Spleen (tissue), 11 donors: ENCODE measurements around the gene TXNRD2. TPM values are rescaled to one million over a fixed set of nuclear protein-coding genes. Genes with fewer than 3 reads are reported as not detected.
A peak's percentile ranks its signal among the peaks of the same experiment; 100 is the strongest.

Source experiments
- DNase-seq: peaks from one replicate; pipeline ENCODE4 v3.0.0-alpha.2; 2020
- H3K27ac ChIP-seq, 8 donors: fragments of 200-600 bp; sonication (generic) in 7 of 8; 1 replicate in 4 of 8; 2 replicates in 4 of 8; pipeline versions ENCODE4 v1.5.0 to v1.8.0; 2016 to 2021; ENCODE audit warnings: inconsistent platforms in 4 of 8, mild to moderate bottlenecking in 4 of 8, moderate library complexity in 1 of 8
- H3K27me3 ChIP-seq, 7 donors: fragments of 200-600 bp; sonication (generic) in 6 of 7; replicated peaks in 1 of 7; 1 replicate in 4 of 7; 2 replicates in 3 of 7; pipeline versions ENCODE4 v1.5.0 to v1.8.0; 2016 to 2021; ENCODE audit warnings: inconsistent platforms in 3 of 7, mild to moderate bottlenecking in 1 of 7
- H3K36me3 ChIP-seq, 6 donors: fragments of 200-600 bp; sonication (generic) in 5 of 6; 1 replicate in 4 of 6; 2 replicates in 2 of 6; pipeline versions ENCODE4 v1.5.0 to v1.8.0; 2016 to 2021; ENCODE audit warnings: inconsistent platforms in 2 of 6
- H3K4me1 ChIP-seq, 6 donors: fragments of 200-600 bp; sonication (generic) in 5 of 6; 1 replicate in 3 of 6; 2 replicates in 3 of 6; pipeline versions ENCODE4 v1.5.0 to v1.8.0; 2016 to 2021; ENCODE audit warnings: inconsistent platforms in 3 of 6
- H3K4me3 ChIP-seq, 8 donors: fragments of 200-600 bp; sonication (generic) in 7 of 8; 1 replicate in 4 of 8; 2 replicates in 4 of 8; pipeline versions ENCODE4 v1.5.0 to v1.8.0; 2016 to 2021; ENCODE audit warnings: inconsistent platforms in 4 of 8, mild to moderate bottlenecking in 4 of 8, moderate library complexity in 2 of 8
- H3K9me3 ChIP-seq, 8 donors: fragments of 200-600 bp; sonication (generic) in 7 of 8; 1 replicate in 4 of 8; 2 replicates in 4 of 8; pipeline versions ENCODE4 v1.5.0 to v1.8.0; 2016 to 2021; ENCODE audit warnings: inconsistent platforms in 4 of 8
- CTCF ChIP-seq, 11 experiments: fragments of 200-600 bp in 7 of 11; fragments of 450-650 bp in 4 of 11; sonication (generic) in 4 of 11; IDR thresholded peaks in 8 of 11; conservative IDR thresholded peaks in 3 of 11; 1 replicate in 7 of 11; 2 replicates in 4 of 11; pipeline versions ENCODE4 v1.4.0 to v1.8.0; 2016 to 2021; ENCODE audit warnings: antibody characterized with exemption in 11 of 11, inconsistent platforms in 4 of 11, mild to moderate bottlenecking in 1 of 11
- POLR2A ChIP-seq, 3 donors: fragments of 450-650 bp; IDR thresholded peaks; one replicate each; pipeline ENCODE4 v1.5.1; 2017; ENCODE audit warnings: antibody characterized with exemption in 3 of 3, mild to moderate bottlenecking in 1 of 3
- POLR2AphosphoS5 ChIP-seq, 3 donors: sonication (generic); formaldehyde crosslinking; IDR thresholded peaks; one replicate each; pipeline ENCODE4 v1.5.1; 2017; ENCODE audit warnings: antibody characterized with exemption in 3 of 3
- WGBS, 5 donors: extraction: QIAGEN DNeasy Blood & Tissue Kit in 3 of 5; methylation state at CpG; one replicate each; pipeline versions ENCODE4 v1.1.5 to v1.1.7; 2013 to 2018; 5-methylcytosine and 5-hydroxymethylcytosine counted together
- intact Hi-C: fragments of 100-400 bp; cut with DNase I; formaldehyde crosslinking; loops from one replicate; pipeline ENCODE4 v1.15.0; 2023; ENCODE audit warnings: low total_unique reads
- polyA plus RNA-seq, 3 donors: library from polyadenylated mRNA; stranded (reverse); fragments of 200-250 nt; gene quantifications; one replicate each; pipeline ENCODE4 v1.2.1, GENCODE V29; 2013
- total RNA-seq, 7 donors: library from RNA; depleted of rRNA in 3 of 7; stranded (reverse); fragments of >200 nt in 3 of 7; fragmentation: NEBNext Ultra II Directional in 4 of 7; extraction: Animal tissue kit (Norgen Biotek cat#: 25700) in 4 of 7; gene quantifications; one replicate each; pipeline versions ENCODE4 v1.1.0 to v1.2.1, GENCODE V29; 2016 to 2021
- donor health status: healthy with polysubstance abuse.
- donor health status: DM: no; HTN: no; CAD: no; lungs with moderate emphysema.
- donor health status: DM: no; HTN: no; CAD: no.
- donor health status: Bipolar disorder and iron deficiency.
- donor health status: healthy.
- donor health status: DM: no; HTN: no; CAD: no.
- donor health status: DM: yes; HTN: yes; CAD: no.

Gene TXNRD2
- total and polyA plus RNA-seq, 10 donors, result 21.6 to 45.9 (median 35.5) TPM

GRCh38 chr22:19974268-19974861, 32.7 kb upstream of the TXNRD2 start:
- peaks cover 0 to 72% (median 28%) of the 10 kb centered on the region in 6 donors for H3K4me1 ChIP-seq
- peaks cover 0 to 85% (median 11%) of the 10 kb centered on the region in 6 donors for H3K36me3 ChIP-seq
- no peaks in the 10 kb centered on the region for H3K27me3 ChIP-seq
- H3K9me3 ChIP-seq, result no peaks in the 10 kb centered on the region
- peak overlapping the region in 3 of 8 donors; percentile 12 to 24 (median 22) for H3K27ac ChIP-seq
- intact Hi-C loops, result loop anchor here (5.0 to 10.0 kb wide), 2 partner anchors 38 to 150 kb away; no protein-coding TSS in a partner anchor
- TF ChIP-seq POLR2A (IDR thresholded peaks at IDR 0.05) (no peak), POLR2AphosphoS5 (IDR thresholded peaks at IDR 0.05) (no peak), CTCF (IDR thresholded peaks at IDR 0.05 in 8 of 11, conservative IDR thresholded peaks at IDR 0.05 in 3 of 11) (no peak)
- no peak for DNase-seq
- WGBS, 5 donors, result 45 to 53% (median 48%) methylated on average over 9 to 11 of the region's 11 CpGs
- H3K4me3 ChIP-seq, result no peak overlapping the region

- intact Hi-C loops, result loop anchor here (5.0 to 10.0 kb wide), 2 partner anchors 39 to 151 kb away; no protein-coding TSS in a partner anchor
- no peak for TF ChIP-seq POLR2A (IDR thresholded peaks at IDR 0.05)
- peak in 1 of 3 donors; percentile 30 for TF ChIP-seq POLR2AphosphoS5 (IDR thresholded peaks at IDR 0.05)
- no peak for TF ChIP-seq CTCF (IDR thresholded peaks at IDR 0.05 in 8 of 11, conservative IDR thresholded peaks at IDR 0.05 in 3 of 11)
- Histone ChIP-seq H3K27ac (no peak overlapping the region), H3K4me3 (no peak overlapping the region), H3K4me1 (peaks cover 0 to 72% (median 28%) of the 10 kb centered on the region in 6 donors), H3K9me3 (no peaks in the 10 kb centered on the region), H3K27me3 (no peaks in the 10 kb centered on the region), H3K36me3 (peaks cover 0 to 85% (median 15%) of the 10 kb centered on the region in 6 donors)
- no peak for DNase-seq
- WGBS, 5 donors, result 94 to 96% (median 95%) methylated on average over 42 to 46 of the region's 46 CpGs
Observed at GRCh38 chr22:19973551-19974267, 32.1 kb upstream of the TXNRD2 start.

GRCh38 chr22:19972652-19973550, 31.3 kb upstream of the TXNRD2 start:
- H3K9me3 ChIP-seq, result no peaks in the 10 kb centered on the region
- H3K4me1 ChIP-seq, result peaks cover 0 to 72% (median 28%) of the 10 kb centered on the region in 6 donors
- no peaks in the 10 kb centered on the region for H3K27me3 ChIP-seq
- intact Hi-C loops, result loop anchor here (5.0 to 10.0 kb wide), 2 partner anchors 39 to 152 kb away; no protein-coding TSS in a partner anchor
- H3K36me3 ChIP-seq, result peaks cover 0 to 85% (median 18%) of the 10 kb centered on the region in 6 donors
- no peak overlapping the region for H3K4me3 ChIP-seq
- 93 to 95% (median 93%) methylated on average over 31 to 50 of the region's 50 CpGs for WGBS, 5 donors
- DNase-seq, result no peak
- H3K27ac ChIP-seq, result peak overlapping the region in 1 of 8 donors; percentile 58
- TF ChIP-seq POLR2AphosphoS5 (IDR thresholded peaks at IDR 0.05) (peak in 1 of 3 donors; percentile 32), CTCF (IDR thresholded peaks at IDR 0.05 in 8 of 11, conservative IDR thresholded peaks at IDR 0.05 in 3 of 11) (no peak)
